ENCODE results near the gene STAG1.
"Not testable (repeated sequence)": the region's sequence is repeated elsewhere in the genome, so short reads cannot be mapped to it uniquely, and the experiment has no call there.

STAG1 gene

GRCh38 chr3:136576279-136577009 lies 175.7 kb downstream of the STAG1 start:
- DNase-seq, result no peak

- no peak for DNase-seq
These were observed 184.5 kb downstream of the STAG1 start for GRCh38 chr3:136567599-136568188.

DNA sequence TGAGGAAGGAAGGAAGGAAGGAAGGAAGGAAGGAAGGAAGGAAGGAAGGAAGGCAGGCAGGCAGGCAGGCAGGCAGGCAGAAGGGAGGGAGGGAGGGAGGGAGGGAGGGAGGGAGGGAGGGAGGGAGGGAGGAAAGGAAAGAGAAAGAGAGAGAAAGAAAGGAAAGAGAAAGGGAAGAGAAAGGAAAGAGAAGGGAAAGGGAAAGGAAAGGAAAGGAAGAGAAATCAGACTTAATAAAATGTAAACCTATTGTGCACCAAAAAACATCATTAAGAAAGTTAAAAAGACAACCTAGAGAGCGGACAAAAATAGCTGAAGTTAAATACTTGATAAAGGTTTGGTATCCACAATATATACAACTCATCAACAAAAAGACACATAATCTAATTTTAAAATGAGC lies 187.2 kb downstream of the STAG1 start:
- not testable (repeated sequence) for DNase-seq

- no peak for DNase-seq
These were observed 190.2 kb downstream of the STAG1 start for GRCh38 chr3:136562026-136562425.

- no peak for DNase-seq
These were observed 192.3 kb downstream of the STAG1 start for GRCh38 chr3:136559896-136560295.

- DNase-seq, result not testable (repeated sequence)
These were observed 202.7 kb downstream of the STAG1 start for GRCh38 chr3:136549461-136549860.

DNA sequence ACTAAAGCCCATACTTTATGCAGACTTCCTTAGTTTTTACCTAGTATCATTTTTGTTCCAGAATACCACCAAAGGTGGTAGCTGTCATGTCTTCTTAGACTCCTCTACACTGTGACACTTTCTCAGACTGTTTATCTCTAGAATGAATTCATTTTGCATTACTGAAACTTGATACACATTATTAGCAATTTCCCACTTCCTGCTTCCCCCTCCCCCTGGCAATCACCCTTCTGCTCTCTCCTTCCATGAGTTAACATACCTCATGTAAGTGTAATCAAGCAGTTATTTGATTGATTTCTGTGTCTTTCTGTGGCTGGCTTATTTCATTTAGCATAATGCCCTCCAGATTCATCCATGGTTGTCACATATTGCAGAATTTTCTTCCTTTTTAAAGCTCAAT lies 204.9 kb downstream of the STAG1 start:
- DNase-seq, result no peak

DNA sequence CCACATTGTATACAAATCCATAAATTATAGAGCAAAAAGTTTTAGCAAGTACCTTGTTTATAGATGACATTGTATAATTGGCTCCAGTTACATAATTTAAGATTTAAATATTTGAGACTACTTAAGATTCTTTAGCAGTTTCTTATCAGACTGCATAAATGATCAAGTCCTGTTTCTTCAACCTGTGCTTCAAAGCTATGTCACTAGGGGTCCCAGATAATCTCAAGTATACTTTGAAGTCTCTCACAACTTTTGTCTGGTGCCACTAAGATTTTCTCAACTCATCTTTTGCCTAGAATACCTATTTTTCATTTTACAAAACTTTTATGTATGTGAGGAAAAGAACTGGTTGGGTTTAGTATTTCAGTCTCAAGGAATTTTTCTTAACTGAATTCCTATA lies 205.5 kb downstream of the STAG1 start:
- peak; percentile 23 for DNase-seq

DNA sequence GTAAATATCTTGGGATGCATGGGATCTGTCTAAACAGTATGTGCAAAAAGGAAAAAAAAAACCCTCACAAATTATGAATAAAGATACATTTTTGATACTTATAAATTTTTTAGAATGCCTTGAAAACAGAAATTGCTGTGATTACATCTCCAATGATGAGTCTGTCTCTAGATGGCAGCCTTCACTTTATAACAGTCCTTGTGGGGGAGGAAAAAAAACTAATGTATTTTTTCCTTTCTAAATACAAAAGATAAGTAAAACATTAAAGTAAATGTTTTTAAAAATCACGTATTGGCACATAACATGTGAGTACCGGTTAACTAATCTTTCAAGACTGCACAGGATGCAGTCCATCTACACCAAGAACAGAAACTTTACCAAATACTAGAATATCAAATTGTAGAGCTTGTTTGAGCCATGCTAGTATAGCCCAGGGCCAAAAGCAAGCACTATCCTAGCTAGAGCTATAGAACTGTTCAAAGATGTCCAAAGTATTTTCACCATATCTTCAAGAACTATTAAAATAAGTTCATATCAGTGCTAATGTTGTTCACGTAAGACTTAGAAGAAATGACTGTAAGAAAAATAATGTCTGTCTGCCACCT lies 206.4 kb downstream of the STAG1 start:
- DNase-seq, result no peak

DNA sequence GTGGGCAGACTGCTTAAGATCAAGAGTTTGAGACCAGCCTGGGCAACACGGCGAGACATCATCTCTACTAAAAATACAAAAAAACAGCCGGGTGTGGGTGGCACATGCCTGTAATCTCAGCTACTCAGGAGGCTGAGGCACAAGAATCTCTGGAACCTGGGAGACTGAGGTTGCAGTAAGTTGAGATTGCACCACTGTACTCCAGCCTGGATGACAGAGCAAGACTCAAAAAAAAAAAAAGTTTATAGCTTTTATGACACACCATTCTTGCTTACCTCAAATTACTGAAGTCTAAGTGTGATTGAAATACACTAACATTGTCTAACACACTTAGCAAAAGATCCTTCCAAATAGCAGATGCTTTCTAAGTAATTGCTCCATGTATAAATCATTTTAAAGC lies 207.6 kb downstream of the STAG1 start:
- no peak for DNase-seq

DNA sequence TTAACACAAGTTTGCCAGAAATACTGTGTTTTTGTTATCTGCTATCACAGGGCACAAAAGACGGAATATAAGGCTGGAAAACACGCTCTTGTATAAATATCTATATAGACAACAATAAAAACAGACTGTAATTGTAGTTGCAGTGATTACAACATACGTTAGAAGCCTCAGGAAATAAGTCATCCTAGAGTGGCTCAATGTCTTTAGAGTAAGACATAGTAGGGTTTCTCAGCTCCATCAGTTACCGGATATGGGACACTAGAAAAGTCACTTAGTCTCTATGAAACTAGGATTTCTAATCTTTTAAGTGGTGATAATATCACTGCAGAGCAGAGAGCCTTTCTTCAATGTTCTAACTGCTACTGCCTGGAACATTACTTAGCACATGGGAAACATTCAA lies 208.8 kb downstream of the STAG1 start:
- no peak for DNase-seq

DNA sequence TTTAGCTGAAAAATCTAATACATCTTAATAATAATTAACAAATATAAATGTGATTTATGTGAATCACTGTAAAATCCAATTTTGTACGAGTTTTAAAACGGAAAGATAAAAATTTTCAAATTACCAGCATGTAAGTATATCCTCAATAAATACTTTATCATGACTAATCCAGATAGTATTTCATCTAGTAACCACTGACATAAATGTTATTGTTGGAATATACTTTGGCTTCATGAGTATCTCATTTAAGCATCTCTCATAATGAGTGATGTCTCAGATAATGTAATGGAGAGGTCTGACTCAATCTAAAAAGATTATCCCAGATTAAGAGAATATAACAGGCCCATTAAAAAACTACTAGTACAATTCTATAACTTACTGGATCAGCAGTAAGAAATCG lies 216.3 kb downstream of the STAG1 start:
- DNase-seq, result no peak

DNA sequence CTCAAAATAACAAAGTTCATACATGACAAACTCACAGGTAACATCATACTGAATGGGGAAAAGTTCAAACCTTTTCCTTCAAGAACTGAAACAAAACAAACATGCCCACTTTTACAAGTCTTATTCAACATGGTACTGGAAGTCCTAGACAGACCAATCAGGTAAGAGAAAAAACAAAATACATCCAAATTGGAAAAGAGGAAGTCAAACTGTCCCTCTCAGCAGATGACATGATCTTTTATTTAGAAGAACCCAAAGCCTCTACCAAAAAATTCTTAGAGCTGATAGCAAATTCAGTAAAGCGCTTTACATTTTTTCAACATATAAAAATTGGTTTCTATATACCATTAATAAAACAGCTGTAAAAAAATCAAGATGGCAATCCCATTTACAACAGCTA lies 219.4 kb downstream of the STAG1 start:
- DNase-seq, result no peak

- no peak for DNase-seq
These were observed 234.1 kb downstream of the STAG1 start for GRCh38 chr3:136518102-136518501.

DNA sequence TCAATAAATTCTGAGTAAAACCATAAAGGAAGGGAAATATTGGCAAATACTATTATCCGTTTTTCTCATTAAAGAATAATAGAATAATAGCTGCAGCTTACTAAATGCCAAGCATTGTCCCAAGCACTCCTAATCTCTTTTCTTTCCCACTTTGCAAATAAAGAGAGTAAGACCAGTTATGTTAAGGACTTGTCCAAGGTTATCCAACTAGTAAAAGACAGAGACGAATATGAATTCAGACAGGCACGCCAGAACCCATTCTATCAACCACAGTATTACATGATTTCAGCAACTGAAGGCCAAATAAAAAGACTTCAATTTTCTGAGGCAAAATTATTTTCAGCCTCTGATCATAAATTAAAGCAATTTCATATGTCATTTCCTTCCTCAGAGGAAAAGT lies 235.5 kb downstream of the STAG1 start:
- DNase-seq, result no peak

GRCh38 chr3:136516095-136516494 lies 236.1 kb downstream of the STAG1 start:
- no peak for DNase-seq

DNA sequence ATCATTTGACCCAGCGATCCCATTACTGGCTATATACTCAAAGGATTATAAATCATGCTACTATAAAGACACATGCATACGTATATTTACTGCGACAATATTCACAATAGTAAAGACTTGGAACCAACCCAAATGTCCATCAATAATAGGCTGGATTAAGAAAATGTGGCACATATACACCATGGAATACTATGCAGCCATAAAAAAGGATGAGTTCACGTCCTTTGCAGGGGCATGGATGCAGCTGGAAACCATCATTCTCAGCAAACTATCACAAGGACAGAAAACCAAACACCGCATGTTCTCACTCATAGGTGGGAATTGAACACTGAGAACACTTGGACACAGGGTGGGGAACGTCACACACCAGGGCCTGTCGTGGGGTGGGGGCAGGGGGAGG lies 237.6 kb downstream of the STAG1 start:
- DNase-seq, result not testable (repeated sequence)

DNA sequence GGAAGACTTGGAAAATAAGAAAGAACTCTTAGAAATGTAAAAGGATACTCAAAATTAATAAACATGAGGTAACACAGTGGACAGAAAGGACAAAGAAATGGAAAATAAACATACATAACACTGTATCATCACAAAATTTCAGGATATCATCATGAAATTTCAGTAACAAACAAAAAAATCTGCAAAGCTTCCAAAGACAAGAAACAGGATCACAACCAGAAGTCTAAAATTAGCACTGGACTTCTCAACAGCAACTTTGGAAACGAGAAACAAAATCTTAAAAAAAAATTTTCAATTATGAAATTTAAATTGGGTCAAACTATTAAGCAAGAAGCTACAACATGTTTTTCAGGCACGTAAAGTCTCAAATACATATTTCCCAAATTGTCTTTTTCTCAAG lies 238.8 kb downstream of the STAG1 start:
- no peak for DNase-seq

GRCh38 chr3:136512381-136512780 lies 239.8 kb downstream of the STAG1 start:
- no peak for DNase-seq

DNA sequence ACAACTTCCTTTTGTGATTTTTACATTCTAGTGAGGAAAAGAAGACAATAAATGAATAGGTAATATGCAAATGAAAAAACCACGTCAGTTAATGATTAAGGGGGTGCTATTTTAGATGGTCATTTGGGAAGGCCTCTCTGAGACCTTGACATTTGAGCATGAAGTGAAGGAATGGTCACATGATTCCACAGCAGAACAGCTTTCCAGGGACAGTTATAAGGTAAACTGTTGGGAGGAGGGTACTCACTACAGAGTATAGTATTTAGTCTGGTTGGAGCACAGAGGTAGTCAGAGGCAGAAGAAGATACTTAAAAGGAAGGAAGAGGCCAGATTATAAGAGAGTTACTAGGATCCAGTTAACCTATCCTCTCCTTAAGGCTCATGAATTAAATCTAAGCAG lies 246.5 kb downstream of the STAG1 start:
- no peak for DNase-seq

DNA sequence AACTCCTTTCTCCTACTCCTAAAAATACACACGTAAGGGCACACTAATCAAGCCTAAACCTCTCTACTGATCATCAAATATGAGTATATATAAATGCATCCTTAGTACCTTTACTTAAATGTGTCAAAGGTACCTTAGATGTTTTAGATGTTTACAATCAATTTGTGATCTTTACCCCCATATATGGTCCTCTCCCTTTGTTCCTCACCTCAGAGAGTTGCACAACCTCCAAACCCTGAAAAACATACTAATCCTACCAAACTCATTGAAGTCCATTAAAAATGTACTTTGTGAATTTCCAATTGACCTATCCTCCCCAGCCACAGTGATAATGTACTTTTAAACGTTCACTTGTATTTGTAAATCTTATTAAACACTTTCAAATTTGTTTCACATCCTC lies 249.1 kb downstream of the STAG1 start:
- DNase-seq, result no peak

- DNase-seq, result no peak
These were observed 253.2 kb downstream of the STAG1 start for GRCh38 chr3:136498919-136499447.

- no peak for DNase-seq
These were observed 257.0 kb downstream of the STAG1 start for GRCh38 chr3:136495213-136495612.

Data from CD4-positive, alpha-beta T cell treated with Interleukin-21 for 1 hour (primary cell).